GM11168 (cell line): ENCODE results near the gene PET117.
"Not testable (repeated sequence)": the region's sequence is repeated elsewhere in the genome, so short reads cannot be mapped to it uniquely, and the experiment has no call there.

Experiments used
- in situ Hi-C: fragments of 300-500 bp; cut with MboI; formaldehyde crosslinking; loops from one replicate; pipeline ENCODE4 v1.12.0; 2022; ENCODE audit warnings: low sequenced_read_pairs; ENCODE audit not compliant: unreplicated experiment

Gene PET117, protein sequence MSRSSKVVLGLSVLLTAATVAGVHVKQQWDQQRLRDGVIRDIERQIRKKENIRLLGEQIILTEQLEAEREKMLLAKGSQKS

GRCh38 chr20:18137412-18138265, at the start of gene PET117, which contains the start of gene KAT14:
PET117 (plus strand) TSS chr20:18137863; CDS start chr20:18137956, 93 bp downstream.
KAT14 (plus strand) TSS chr20:18137863; CDS start chr20:18142661, 4,798 bp downstream.
- in situ Hi-C loops: no loop called here

GRCh38 chr20:18088298-18088697, 49.4 kb upstream of the PET117 start:
- in situ Hi-C loops: not testable (repeated sequence)

GRCh38 chr20:18088841-18089240, 48.8 kb upstream of the PET117 start:
- in situ Hi-C loops: not testable (repeated sequence)

DNA sequence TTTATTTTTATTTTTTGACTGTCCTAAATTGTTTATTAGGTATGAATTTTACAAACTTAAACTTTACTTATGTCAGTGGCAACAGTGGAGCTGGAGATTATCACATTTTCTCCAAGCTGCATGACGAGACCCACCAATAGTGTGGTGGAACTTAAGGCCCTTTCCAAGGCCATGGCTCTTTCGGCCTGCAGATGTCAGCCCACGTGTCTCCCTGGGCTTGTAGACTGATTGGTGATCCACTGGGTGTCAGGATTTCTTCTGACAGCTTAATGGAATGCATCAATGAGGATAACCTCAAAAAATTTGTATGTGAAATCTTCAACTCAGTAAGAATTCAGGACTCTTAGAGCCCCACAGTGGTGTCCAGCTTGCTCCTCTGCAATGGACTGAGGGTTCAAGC, 47.6 kb upstream of the PET117 start:
- in situ Hi-C loops: no loop called here

GRCh38 chr20:18090477-18090876, 47.2 kb upstream of the PET117 start:
- in situ Hi-C loops: no loop called here

DNA sequence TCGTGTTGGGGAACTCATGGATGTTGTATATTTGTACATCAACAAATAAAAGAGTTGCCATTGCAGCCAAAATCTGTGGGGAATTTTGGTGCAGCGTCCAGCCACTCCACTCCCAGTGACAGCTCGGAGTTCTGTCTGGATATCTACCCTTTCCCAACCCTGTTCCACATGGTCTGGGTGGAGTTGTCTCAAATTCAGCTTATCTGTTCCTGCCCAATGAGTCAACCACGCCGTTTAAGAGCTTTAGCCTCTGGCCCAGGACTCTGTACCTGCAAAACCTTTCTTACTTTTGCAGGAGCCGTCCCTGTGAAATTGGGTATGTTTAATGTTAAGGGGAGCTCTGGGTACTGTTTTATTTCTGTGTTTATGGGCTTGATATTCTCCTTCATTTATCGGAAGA, 46.0 kb upstream of the PET117 start:
- in situ Hi-C loops: no loop called here

GRCh38 chr20:18092890-18093289, 44.8 kb upstream of the PET117 start:
- in situ Hi-C loops: no loop called here

DNA sequence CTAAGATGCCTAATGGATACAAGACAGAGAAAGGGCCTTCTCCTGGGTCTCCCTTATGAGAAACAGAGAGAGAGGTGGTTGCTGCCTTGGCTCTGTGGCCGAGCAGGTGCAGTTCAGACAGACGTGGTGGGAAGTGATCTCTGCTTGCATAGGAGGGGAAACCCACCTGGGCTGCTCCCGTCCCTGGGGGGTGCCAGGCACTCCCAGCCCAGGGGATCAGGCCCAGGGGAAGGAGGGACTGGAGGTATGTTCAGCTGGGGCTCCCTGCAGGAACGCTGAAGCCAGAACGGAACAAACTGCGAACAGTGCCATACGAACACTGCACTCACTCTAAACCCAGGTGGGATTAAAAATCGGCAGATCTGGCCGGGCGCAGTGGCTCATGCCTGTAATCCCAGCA, 44.3 kb upstream of the PET117 start:
- in situ Hi-C loops: no loop called here

- in situ Hi-C loops: no loop called here
Measured at GRCh38 chr20:18094191-18094590, 43.5 kb upstream of the PET117 start.

GRCh38 chr20:18100569-18100968, 37.1 kb upstream of the PET117 start:
- in situ Hi-C loops: not testable (repeated sequence)

GRCh38 chr20:18101125-18101810, 36.4 kb upstream of the PET117 start:
- in situ Hi-C loops: no loop called here

- in situ Hi-C loops: no loop called here
Measured at GRCh38 chr20:18103497-18103896, 34.2 kb upstream of the PET117 start.

DNA sequence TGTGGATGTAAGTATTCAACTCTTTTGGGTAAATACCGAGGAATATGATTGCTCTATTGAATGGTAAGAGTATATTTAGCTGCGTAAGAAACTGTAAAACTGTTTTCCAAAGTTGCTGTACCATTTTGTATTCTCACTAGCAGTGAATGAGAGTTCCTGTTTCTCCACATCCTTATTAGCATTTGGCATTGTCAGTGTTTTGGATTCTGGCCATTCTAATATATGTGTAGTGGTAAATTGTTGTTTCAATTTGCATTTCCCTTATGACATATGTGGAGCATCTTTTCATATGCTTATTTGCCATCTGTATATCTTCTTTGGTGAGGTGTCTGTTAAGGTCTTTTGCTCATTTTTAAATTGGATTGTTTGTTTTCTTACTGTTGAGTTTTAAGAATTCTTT, 29.3 kb upstream of the PET117 start:
- in situ Hi-C loops: no loop called here

- in situ Hi-C loops: not testable (repeated sequence)
Measured at GRCh38 chr20:18128574-18128973, 9.1 kb upstream of the PET117 start.

GRCh38 chr20:18132663-18133062, 5.0 kb upstream of the PET117 start:
- in situ Hi-C loops: no loop called here

- in situ Hi-C loops: no loop called here
Measured at GRCh38 chr20:18133962-18134361, 3.7 kb upstream of the PET117 start.

- in situ Hi-C loops: no loop called here
Measured at GRCh38 chr20:18138266-18138582, 561 bp downstream of the PET117 start.

GRCh38 chr20:18138639-18139583, 1.2 kb downstream of the PET117 start:
- in situ Hi-C loops: no loop called here

DNA sequence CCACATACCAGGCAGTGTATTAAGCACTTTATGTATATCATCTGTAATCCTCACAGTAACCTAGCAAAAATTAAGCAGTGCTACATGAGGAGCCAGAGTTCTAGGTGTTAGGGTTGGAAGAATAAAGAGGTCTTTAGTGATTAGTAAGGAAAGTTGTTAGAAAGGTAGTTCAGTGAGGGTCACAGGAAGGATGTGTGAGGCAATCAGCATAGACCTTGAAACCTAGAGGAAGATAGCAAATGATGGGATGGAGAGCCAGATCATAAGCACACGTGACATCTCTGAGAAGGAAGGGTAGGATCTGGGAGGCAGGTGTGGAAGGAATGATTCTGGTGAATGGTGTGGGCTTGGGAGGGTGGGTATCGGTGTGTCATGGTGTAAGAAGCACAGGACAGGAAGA, 2.2 kb downstream of the PET117 start:
- in situ Hi-C loops: no loop called here

GRCh38 chr20:18144541-18145099, 7.0 kb downstream of the PET117 start:
- in situ Hi-C loops: no loop called here
